Measurements from ENCODE around the gene CDK8. TPM values are rescaled to one million over a fixed set of nuclear protein-coding genes. Genes with fewer than 3 reads are reported as not detected.

The CDK8 gene
- total and polyA plus RNA-seq, 8 donors: 7.3 to 12.5 (median 9.9) TPM

- intact Hi-C loops (cut with DNase I): no loop called here
- Histone ChIP-seq H3K36me3 (no peaks in the 10 kb centered on the region), H3K9me3 (no peaks in the 10 kb centered on the region), H3K27me3 (no peaks in the 10 kb centered on the region), H3K4me1 (no peaks in the 10 kb centered on the region), H3K4me3 (no peak overlapping the region), H3K27ac (no peak overlapping the region)
- DNase-seq (peak in 1 of 6 donors; percentile 37), ATAC-seq (no peak), FAIRE-seq (no peak)
- TF ChIP-seq CTCF (IDR thresholded peaks at IDR 0.05): no peak
- 78 to 86% methylated on average over 13 of the region's 13 CpGs for WGBS, 2 donors
Observed at GRCh38 chr13:26229080-26229615, 24.8 kb upstream of the CDK8 start.

GRCh38 chr13:26230703-26231102 lies 23.2 kb upstream of the CDK8 start:
- H3K4me3 ChIP-seq: no peak overlapping the region
- H3K27me3 ChIP-seq: no peaks in the 10 kb centered on the region
- intact Hi-C loops (cut with DNase I): no loop called here
- ATAC-seq (peak in 2 of 4 donors; percentile 55 to 68), DNase-seq (no peak), FAIRE-seq (no peak)
- no peak overlapping the region for H3K27ac ChIP-seq
- no peaks in the 10 kb centered on the region for H3K9me3 ChIP-seq
- H3K4me1 ChIP-seq: no peaks in the 10 kb centered on the region
- H3K36me3 ChIP-seq: no peaks in the 10 kb centered on the region
- TF ChIP-seq CTCF (IDR thresholded peaks at IDR 0.05): no peak
- WGBS, 2 donors: 60 to 64% methylated on average over 6 of the region's 6 CpGs

- Histone ChIP-seq H3K4me3 (no peak overlapping the region), H3K36me3 (no peaks in the 10 kb centered on the region), H3K9me3 (no peaks in the 10 kb centered on the region), H3K4me1 (no peaks in the 10 kb centered on the region), H3K27me3 (no peaks in the 10 kb centered on the region), H3K27ac (no peak overlapping the region)
- no peak for ATAC-seq
- DNase-seq: no peak
- intact Hi-C loops (cut with DNase I): no loop called here
- no peak for TF ChIP-seq CTCF (IDR thresholded peaks at IDR 0.05)
- WGBS, 2 donors: 45 to 47% methylated on average over 1 of the region's 1 CpG
- no peak for FAIRE-seq
Observed at GRCh38 chr13:26236296-26236695, 17.6 kb upstream of the CDK8 start.

GRCh38 chr13:26246154-26246553 lies 7.8 kb upstream of the CDK8 start:
- H3K27me3 ChIP-seq: no peaks in the 10 kb centered on the region
- no peak overlapping the region for H3K4me3 ChIP-seq
- TF ChIP-seq CTCF (IDR thresholded peaks at IDR 0.05): no peak
- H3K9me3 ChIP-seq: no peaks in the 10 kb centered on the region
- DNase-seq (no peak), ATAC-seq (no peak), FAIRE-seq (no peak)
- no peaks in the 10 kb centered on the region for H3K4me1 ChIP-seq
- no peaks in the 10 kb centered on the region for H3K36me3 ChIP-seq
- H3K27ac ChIP-seq: no peak overlapping the region
- WGBS, 2 donors: 43 to 58% methylated on average over 5 of the region's 5 CpGs
- intact Hi-C loops (cut with DNase I): no loop called here

GRCh38 chr13:26247011-26247410 lies 6.9 kb upstream of the CDK8 start:
- DNase-seq: no peak
- H3K27ac ChIP-seq: no peak overlapping the region
- whole genome bisulfite sequencing, 2 donors: 75 to 76% methylated on average over 2 of the region's 2 CpGs
- H3K4me3 ChIP-seq: no peak overlapping the region
- ATAC-seq: no peak
- no peak for TF ChIP-seq CTCF (IDR thresholded peaks at IDR 0.05)
- intact Hi-C loops (cut with DNase I): no loop called here
- no peaks in the 10 kb centered on the region for H3K9me3 ChIP-seq
- no peak for FAIRE-seq
- no peaks in the 10 kb centered on the region for H3K4me1 ChIP-seq
- H3K27me3 ChIP-seq: no peaks in the 10 kb centered on the region
- H3K36me3 ChIP-seq: no peaks in the 10 kb centered on the region
